NCI-H1930 (cell line): Measurements from ENCODE around the gene EPHA7.

Experiments
- DNase-seq, 2 experiments: peaks; one replicate each; lab custom pipeline; 2025; lab: John Stamatoyannopoulos, UW

The EPHA7 gene

GRCh38 chr6:93243231-93243778, 176.1 kb downstream of the EPHA7 start:
- DNase-seq, result no peak

GRCh38 chr6:93242049-93242448, 177.3 kb downstream of the EPHA7 start:
- DNase-seq, result no peak

- DNase-seq, result no peak
Measured at GRCh38 chr6:93238632-93239031, 180.7 kb downstream of the EPHA7 start.

GRCh38 chr6:93235775-93236174, 183.6 kb downstream of the EPHA7 start:
- DNase-seq, result no peak

GRCh38 chr6:93226822-93227221, 192.5 kb downstream of the EPHA7 start:
- no peak for DNase-seq

GRCh38 chr6:93222071-93222851, 197.1 kb downstream of the EPHA7 start:
- DNase-seq, result no peak

- DNase-seq, result no peak
Measured at GRCh38 chr6:93219447-93219846, 199.9 kb downstream of the EPHA7 start.

GRCh38 chr6:93218096-93218495, 201.3 kb downstream of the EPHA7 start:
- DNase-seq, result no peak

GRCh38 chr6:93213028-93213427, 206.3 kb downstream of the EPHA7 start:
- no peak for DNase-seq

GRCh38 chr6:93210908-93211307, 208.5 kb downstream of the EPHA7 start:
- DNase-seq, result no peak

GRCh38 chr6:93209358-93209757, 210.0 kb downstream of the EPHA7 start:
- no peak for DNase-seq

GRCh38 chr6:93196406-93196970, 222.9 kb downstream of the EPHA7 start:
- no peak for DNase-seq

GRCh38 chr6:93194480-93194879, 224.9 kb downstream of the EPHA7 start:
- no peak for DNase-seq

- no peak for DNase-seq
Measured at GRCh38 chr6:93193868-93194267, 225.5 kb downstream of the EPHA7 start.
